ENCODE results near the gene PRLH.
"Not testable (repeated sequence)": the region's sequence is repeated elsewhere in the genome, so short reads cannot be mapped to it uniquely, and the experiment has no call there.

Gene PRLH

DNA sequence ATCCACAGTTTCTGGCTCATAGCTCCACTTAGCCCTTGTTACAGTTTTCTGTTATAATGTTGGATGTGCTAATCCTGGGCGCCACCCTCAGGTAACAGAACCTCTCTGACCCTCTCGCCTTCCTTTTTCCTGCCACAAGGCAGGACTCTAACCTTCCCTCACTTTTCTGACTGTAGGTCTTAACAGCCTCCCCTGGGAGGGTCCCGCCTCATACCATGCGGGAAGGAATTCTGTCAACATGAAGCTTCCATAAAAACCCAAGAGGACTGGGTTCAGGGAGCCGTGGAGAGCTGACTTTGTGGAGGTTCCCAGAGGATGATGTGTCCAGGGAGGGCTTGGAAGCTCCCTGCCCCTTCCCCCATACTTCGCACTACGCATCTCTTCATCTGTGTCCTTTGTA, 36.0 kb downstream of the PRLH start:
- DNase-seq: peak; percentile 42

DNA sequence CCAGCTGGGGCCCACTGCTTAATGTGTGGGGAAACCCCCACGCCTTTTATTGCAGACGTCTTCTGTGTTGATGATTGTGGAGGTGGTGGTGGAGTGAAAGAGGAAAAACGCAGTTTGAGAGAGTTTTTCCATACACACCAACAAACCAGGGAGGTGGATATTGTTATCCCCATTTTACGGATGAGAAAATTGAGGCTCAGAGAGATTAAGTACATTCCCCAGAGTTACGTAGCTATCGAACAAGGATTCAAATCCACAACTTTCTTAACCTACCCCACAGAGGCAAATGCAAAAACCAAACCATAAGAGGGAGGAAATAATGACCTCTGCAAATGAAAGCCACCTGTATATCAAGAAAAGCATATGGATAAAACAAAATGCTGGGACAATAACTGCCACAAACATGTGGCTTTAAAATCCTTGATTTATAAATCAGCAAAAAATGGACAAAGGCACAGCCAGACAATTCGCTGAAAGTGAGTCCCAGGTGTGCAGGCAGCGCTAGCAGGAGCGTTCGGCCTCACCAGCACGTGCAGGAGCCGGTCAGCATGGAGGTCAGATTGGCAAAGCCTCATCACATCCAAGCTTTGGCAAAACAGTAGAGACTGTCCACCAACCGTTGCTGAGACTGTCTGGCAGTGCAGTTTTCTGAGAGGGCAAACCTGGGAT, 36.8 kb downstream of the PRLH start:
- no peak for DNase-seq

DNA sequence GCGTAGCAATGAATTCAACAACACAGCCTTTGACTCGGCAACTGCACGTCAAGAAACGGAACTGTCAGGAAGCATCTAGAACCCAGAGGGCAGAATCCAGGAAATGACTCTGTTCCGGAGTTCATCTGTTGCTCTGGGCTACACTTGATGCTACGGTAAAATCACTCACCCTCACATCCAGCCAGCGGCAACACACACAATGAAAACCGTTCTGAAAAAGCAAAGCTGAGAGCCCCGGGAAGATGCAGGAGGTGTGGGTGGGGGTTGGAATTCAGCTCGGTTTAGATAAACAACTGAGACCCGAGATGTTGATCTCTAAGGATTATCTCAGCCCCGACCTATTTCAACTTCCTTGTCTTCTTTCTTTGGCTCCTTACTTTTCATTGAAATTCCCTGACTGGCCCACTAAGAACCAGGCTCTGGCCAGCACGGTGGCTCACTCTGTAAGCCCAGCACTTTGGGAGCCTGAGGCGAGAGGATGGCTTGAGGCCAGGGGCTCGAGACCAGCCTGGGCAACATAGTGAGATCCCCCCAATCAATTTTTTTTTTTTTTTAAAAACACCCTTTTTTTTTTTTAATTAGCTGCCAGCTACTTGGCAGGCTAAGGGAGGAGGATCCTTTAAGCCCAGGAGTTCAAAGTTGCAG, 37.5 kb downstream of the PRLH start:
- DNase-seq: peak; percentile 68

DNA sequence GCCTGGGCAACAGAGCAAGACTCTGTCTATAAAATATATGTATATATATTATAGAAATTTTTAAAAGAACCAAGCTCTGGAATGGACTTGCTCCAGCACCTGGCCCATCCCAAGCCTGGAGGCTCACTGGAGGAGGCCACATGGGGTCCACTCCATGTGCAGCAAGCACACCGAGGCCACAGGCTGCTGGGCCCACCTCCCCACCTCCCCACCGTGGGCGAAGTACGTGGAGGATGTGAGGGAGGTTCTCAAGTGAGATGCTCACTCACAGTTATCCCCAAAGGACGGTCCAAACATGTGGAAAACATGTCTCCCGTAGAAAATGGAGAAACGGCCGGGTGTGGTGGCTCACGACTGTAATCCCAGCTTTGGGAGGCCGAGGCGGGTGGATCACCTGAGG, 38.0 kb downstream of the PRLH start:
- peak; percentile 45 for DNase-seq

DNA sequence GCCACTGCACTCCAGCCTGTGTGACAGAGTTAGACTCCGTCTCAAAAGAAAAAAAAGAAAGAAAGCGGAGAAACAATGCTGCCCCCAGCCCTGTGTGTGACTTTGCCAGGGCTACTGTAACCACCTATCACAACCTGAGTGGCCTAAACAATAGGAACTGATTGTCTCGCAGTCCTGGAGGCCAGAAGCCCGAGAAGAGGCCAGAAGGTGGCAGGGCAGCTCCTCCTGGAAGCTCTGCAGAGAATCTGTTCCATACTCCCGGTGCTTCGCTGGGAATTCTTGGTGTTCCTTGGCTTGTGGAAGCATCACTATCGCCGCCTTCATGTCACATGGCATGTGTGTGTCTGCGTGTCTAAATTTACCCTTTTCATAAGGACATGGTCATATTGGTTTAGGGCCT, 38.6 kb downstream of the PRLH start:
- DNase-seq: peak; percentile 58

DNA sequence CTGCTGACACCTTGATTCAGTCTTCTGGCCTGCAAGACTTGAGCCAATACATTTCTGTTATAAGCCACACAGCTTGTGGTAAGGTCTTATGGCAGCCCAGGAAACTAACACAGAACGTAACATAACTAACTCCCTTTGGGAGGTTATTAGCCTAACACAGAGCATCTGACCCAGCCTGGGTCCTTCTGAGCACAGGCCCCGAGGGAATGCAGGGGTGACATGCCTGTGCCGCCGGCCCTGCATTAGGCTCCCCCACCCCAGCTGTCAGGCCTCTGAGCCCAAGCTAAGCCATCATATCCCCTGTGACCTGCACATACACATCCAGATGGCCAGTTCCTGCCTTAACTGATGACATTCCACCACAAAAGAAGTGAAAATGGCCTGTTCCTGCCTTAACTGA, 40.1 kb downstream of the PRLH start:
- DNase-seq: not testable (repeated sequence)

DNA sequence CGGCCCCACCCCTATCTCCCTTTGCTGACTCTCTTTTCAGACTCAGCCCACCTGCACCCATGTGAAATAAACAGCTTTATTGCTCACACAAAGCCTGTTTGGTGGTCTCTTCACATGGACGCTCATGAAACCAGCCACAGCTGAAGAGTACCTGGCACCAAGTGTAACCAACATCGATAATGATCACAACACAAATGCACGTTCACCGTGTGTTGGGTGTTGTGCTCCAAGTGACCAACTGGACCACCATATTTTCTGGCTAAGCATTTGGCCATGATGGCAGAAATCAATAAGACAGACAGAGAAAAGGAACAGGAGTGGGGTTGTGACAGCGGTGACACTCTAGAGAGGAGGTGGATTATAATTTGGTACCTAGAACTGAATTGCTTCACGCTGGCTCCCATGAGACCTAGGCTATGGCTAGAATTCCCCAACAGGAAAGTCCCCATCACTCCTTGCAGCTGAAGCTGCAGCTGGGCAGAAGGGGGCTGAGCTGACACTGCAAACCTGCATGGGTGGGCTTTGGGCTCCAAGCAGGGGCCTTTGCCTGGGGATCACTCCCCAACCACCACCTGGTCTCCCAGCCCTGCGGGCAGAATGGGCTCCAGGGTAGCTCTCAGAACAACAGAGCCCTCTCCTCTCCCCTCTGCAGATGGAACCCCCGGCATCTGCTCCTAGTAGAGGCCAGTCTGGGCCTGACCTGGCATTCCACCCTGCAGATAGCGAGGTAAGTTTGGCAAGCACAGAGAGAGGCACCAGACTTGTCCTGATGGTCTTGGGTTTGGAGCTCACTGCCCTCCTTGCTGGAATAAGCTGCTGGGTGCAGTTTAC, 46.4 kb downstream of the PRLH start:
- no peak for DNase-seq

DNA sequence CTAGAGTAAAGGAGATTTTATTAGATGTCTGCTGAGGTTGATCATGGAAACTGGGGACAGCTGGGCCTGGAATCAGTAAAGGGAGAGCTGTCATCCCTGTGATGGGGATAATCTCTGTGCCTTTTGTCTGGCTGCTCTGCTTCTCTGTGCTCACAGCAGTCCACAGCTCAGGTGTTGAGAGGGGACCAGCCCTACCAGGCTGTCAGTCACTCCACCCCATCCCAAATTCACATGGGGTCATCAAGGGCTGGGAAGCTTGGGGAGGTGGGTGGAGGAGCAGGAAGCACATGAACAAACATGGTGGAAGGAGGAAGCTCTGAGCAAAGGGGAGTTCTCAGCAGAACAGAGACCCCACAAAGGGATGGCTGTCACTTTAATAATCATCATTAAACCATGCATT, 47.3 kb downstream of the PRLH start:
- DNase-seq: peak; percentile 65

DNA sequence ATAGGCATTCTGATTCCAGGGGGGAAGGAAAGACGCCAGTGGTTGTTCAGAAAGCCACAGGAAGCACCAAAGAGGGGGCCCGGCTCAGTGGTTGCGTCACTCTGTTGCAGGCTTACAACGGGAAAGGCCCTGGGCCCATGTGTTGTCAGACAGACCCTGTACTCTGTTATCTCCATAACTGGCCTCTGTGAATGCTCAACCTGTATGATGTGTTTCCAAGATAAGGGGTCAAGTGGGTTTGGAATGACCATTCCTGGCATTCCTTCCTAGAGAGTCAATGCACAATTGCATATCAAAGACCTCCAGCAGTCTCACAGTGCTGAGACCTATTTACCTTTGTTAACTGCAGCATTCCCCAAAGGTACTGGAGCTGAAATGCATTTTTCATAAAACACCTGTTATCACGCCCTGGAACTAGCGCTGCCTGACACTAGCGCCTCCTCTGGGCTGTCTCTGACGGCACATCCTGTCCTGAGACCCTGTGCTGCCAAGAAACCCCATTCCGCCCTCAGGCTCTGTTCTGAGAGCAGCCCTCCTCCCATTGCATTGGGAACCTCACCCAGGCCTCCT, 47.9 kb downstream of the PRLH start:
- DNase-seq: peak; percentile 98

DNA sequence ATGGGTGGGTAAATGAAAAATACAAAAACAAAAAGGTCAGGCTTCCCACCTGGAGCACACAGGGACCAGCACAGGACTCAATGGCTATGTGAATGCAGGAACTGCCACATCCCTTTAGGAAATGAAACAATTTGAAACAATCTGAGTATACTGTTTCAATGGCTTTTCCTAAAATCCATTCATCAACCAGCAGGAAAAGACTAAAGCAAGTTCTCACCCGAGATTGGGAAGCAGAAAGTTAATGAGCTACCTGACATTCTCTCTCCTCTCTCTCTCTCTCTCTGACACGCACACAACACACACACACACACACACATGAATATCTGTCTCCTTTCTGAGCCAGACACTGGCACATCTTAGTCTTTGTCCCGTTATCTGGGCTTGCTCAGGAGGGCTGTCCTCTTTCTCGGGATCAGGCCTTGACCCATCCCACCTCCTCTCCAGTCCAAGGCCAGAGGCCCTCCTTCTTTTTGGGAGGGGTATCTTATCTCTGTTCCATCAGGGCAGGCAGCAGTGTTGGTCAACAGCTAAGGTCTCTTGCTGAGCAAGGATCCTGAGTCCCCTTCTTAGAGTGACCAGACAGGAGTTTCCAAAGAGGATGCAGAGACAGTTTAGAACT, 49.4 kb downstream of the PRLH start:
- DNase-seq: peak; percentile 51

DNA sequence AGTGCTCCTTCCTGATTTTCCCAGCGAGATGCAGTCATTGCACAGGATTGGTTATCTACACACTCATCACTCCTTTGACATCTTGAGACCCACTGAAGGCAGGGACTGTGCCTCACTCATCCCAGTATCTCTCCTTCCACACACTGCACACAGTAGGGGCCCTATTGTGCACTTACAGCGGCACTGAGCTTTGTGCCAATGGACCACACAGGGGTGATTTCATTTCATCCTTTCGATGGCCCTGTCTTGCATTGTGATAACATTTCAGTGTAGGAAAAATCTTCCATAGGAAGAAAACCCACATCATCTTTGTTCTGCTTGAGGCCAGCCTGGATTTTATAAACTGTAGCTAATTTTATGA, 50.0 kb downstream of the PRLH start:
- DNase-seq: no peak

All from islet precursor cell (in vitro differentiated cells).